Keratinocyte (primary cell): Measurements from ENCODE around the gene CDKN2B. TPM values are rescaled to one million over a fixed set of nuclear protein-coding genes. Genes with fewer than 3 reads are reported as not detected.

Experiments used
- DNase-seq: peaks from one replicate; pipeline ENCODE4 v3.0.0-alpha.2; 2011; ENCODE audit warnings: low read depth, missing footprints, low spot score
- FAIRE-seq: peaks from 2 replicates; lab custom pipeline; 2011; peaks lifted over from hg19 to GRCh38; lab: Jason Lieb, UNC
- H2AFZ ChIP-seq: 2 replicates; pipeline ENCODE4 v1.6.0; 2012; ENCODE audit warnings: low read length, control low read depth, inconsistent platforms; ENCODE audit not compliant: control insufficient read depth
- H3K27ac ChIP-seq: 2 replicates; pipeline ENCODE4 v1.5.1; 2011; ENCODE audit warnings: low read length; ENCODE audit not compliant: control insufficient read depth, insufficient read depth
- H3K27me3 ChIP-seq: 3 replicates; pipeline ENCODE4 v1.6.0; 2011; ENCODE audit warnings: low read length; ENCODE audit not compliant: control insufficient read depth, insufficient read depth; ENCODE audit errors: extremely low read depth
- H3K36me3 ChIP-seq, 2 experiments: 2 replicates in 1 of 2; 3 replicates in 1 of 2; pipeline ENCODE4 v1.5.1; 2011; ENCODE audit warnings: low read length in 2 of 2, mild to moderate bottlenecking in 1 of 2; ENCODE audit not compliant: control insufficient read depth in 2 of 2, insufficient read depth in 2 of 2; ENCODE audit errors: extremely low read depth in 1 of 2
- H3K4me1 ChIP-seq: 3 replicates; pipeline ENCODE4 v1.5.1; 2011; ENCODE audit warnings: low read length; ENCODE audit not compliant: control insufficient read depth, insufficient read depth; ENCODE audit errors: extremely low read depth
- H3K4me2 ChIP-seq: 3 replicates; pipeline ENCODE4 v1.6.0; 2011; ENCODE audit warnings: low read depth, low read length; ENCODE audit not compliant: control insufficient read depth, insufficient read depth; ENCODE audit errors: extremely low read depth
- H3K4me3 ChIP-seq, 3 experiments: fragments of 200-600 bp in 1 of 3; sonication (generic) in 1 of 3; 2 replicates in 2 of 3; 3 replicates in 1 of 3; pipeline ENCODE4 v1.5.1; 2011 to 2016; ENCODE audit warnings: low read length in 3 of 3, mild to moderate bottlenecking in 3 of 3, control low read depth in 2 of 3, inconsistent platforms in 1 of 3, low read depth in 1 of 3, mixed read lengths in 1 of 3, mixed run types in 1 of 3, moderate library complexity in 1 of 3; ENCODE audit not compliant: control insufficient read depth in 2 of 3, insufficient read depth in 2 of 3; ENCODE audit errors: extremely low read depth in 1 of 3
- H3K79me2 ChIP-seq: 2 replicates; pipeline ENCODE4 v1.6.0; 2012; ENCODE audit warnings: low read length; ENCODE audit not compliant: control insufficient read depth, insufficient read depth
- H3K9ac ChIP-seq: 3 replicates; pipeline ENCODE4 v1.6.0; 2011; ENCODE audit warnings: low read length; ENCODE audit not compliant: control insufficient read depth, insufficient read depth; ENCODE audit errors: extremely low read depth
- H3K9me1 ChIP-seq: 3 replicates; pipeline ENCODE4 v1.6.0; 2011; ENCODE audit warnings: low read length; ENCODE audit not compliant: control insufficient read depth, insufficient read depth; ENCODE audit errors: extremely low read depth
- H3K9me3 ChIP-seq: 2 replicates; pipeline ENCODE4 v1.5.1; 2012; ENCODE audit warnings: low read depth, low read length; ENCODE audit not compliant: control insufficient read depth
- H4K20me1 ChIP-seq: 3 replicates; pipeline ENCODE4 v1.6.0; 2011; ENCODE audit warnings: low read length; ENCODE audit not compliant: control insufficient read depth, insufficient read depth; ENCODE audit errors: extremely low read depth
- CTCF ChIP-seq, 3 experiments: IDR thresholded peaks in 1 of 3; conservative IDR thresholded peaks in 1 of 3; optimal IDR thresholded peaks in 1 of 3; 2 replicates in 2 of 3; 3 replicates in 1 of 3; pipeline versions ENCODE3 to v1.5.1; 2011; ENCODE audit warnings: low read length in 3 of 3, mild to moderate bottlenecking in 3 of 3, moderate library complexity in 2 of 3, control low read depth in 1 of 3, inconsistent platforms in 1 of 3; ENCODE audit not compliant: insufficient read depth in 2 of 3; ENCODE audit errors: extremely low read depth in 1 of 3
- EZH2 ChIP-seq: IDR thresholded peaks from one replicate; pipeline ENCODE4 v1.6.1; 2012; ENCODE audit warnings: inconsistent platforms, mild to moderate bottlenecking, low read length, moderate library complexity
- dilution Hi-C: fragments of 300-500 bp; cut with MboI; formaldehyde crosslinking; loops from one replicate; pipeline ENCODE4 v1.7.0; 2020; ENCODE audit warnings: low sequenced_read_pairs; ENCODE audit not compliant: extremely low pct_ligation_motif_present
- polyA plus RNA-seq, 5 experiments: library from polyadenylated mRNA; depleted of rRNA in 3 of 5; stranded (reverse) in 3 of 5; stranded (forward) in 1 of 5; unstranded in 1 of 5; fragments of >200 nt; gene quantifications; 1 replicate in 1 of 5; 2 replicates in 3 of 5; 3 replicates in 1 of 5; pipeline versions ENCODE4 v1.2.1 to v1.2.3, GENCODE V29; 2011 to 2012; ENCODE audit warnings: missing spikeins in 2 of 5, low read depth in 1 of 5, low replicate concordance in 1 of 5

Gene CDKN2B
- polyA plus RNA-seq, 1 donor (not counting 4 experiments of a cell fraction or from before 2014, with no cell fraction given): 19.9 TPM

- Histone ChIP-seq H3K9me3 (no peaks in the 10 kb centered on the region), H3K36me3 (no peaks in the 10 kb centered on the region), H3K27ac (no peak overlapping the region), H4K20me1 (no peaks in the 10 kb centered on the region), H3K4me2 (no peak overlapping the region), H3K4me1 (peaks cover 18% of the 10 kb centered on the region), H3K27me3 (no peaks in the 10 kb centered on the region), H3K9ac (no peak overlapping the region), H3K4me3 (no peak overlapping the region), H2AFZ (no peak overlapping the region), H3K79me2 (peaks cover 21% of the 10 kb centered on the region), H3K9me1 (no peaks in the 10 kb centered on the region)
- DNase-seq: no peak
- TF ChIP-seq EZH2 (no peak), CTCF (optimal IDR thresholded peaks at IDR 0.05 in 1 of 3, IDR thresholded peaks at IDR 0.05 in 1 of 3, conservative IDR thresholded peaks at IDR 0.05 in 1 of 3; ENCODE audit: extremely low read depth in 1 of 3, insufficient read depth in 2 of 3, low read length in 3 of 3) (no peak)
- dilution Hi-C loops: no loop called here
- FAIRE-seq: no peak
Measured at GRCh38 chr9:21997480-21997879, 11.6 kb downstream of the CDKN2B start.

- Histone ChIP-seq H3K79me2 (peaks cover 21% of the 10 kb centered on the region), H4K20me1 (no peaks in the 10 kb centered on the region), H3K27me3 (no peaks in the 10 kb centered on the region), H3K4me1 (peaks cover 18% of the 10 kb centered on the region), H3K9me1 (no peaks in the 10 kb centered on the region), H3K27ac (no peak overlapping the region), H3K4me2 (no peak overlapping the region), H3K36me3 (no peaks in the 10 kb centered on the region), H3K9me3 (no peaks in the 10 kb centered on the region), H3K9ac (no peak overlapping the region), H3K4me3 (no peak overlapping the region), H2AFZ (no peak overlapping the region)
- dilution Hi-C loops: no loop called here
- no peak for FAIRE-seq
- TF ChIP-seq CTCF (optimal IDR thresholded peaks at IDR 0.05 in 1 of 3, IDR thresholded peaks at IDR 0.05 in 1 of 3, conservative IDR thresholded peaks at IDR 0.05 in 1 of 3; ENCODE audit: extremely low read depth in 1 of 3, insufficient read depth in 2 of 3, low read length in 3 of 3) (no peak), EZH2 (no peak)
- DNase-seq: no peak
Measured at GRCh38 chr9:21996858-21997257, 12.2 kb downstream of the CDKN2B start.
